ENCODE data around the gene RAB5A. TPM values are rescaled to one million over a fixed set of nuclear protein-coding genes. Genes with fewer than 3 reads are reported as not detected.
"Not testable (repeated sequence)": the region's sequence is repeated elsewhere in the genome, so short reads cannot be mapped to it uniquely, and the experiment has no call there.

Gene RAB5A
- total RNA-seq, 1 donor, result 150 TPM

GRCh38 chr3:19937459-19938294, 9.2 kb upstream of the RAB5A start:
- Histone ChIP-seq H3K27me3 (ENCODE audit: insufficient read depth, low read length) (peaks cover 7% of the 10 kb centered on the region), H3K9me3 (ENCODE audit: low read depth, low read length) (no peaks in the 10 kb centered on the region), H3K4me3 (ENCODE audit: low read length) (no peak overlapping the region), H3K4me1 (ENCODE audit: insufficient read depth, low read length) (no peaks in the 10 kb centered on the region)

DNA sequence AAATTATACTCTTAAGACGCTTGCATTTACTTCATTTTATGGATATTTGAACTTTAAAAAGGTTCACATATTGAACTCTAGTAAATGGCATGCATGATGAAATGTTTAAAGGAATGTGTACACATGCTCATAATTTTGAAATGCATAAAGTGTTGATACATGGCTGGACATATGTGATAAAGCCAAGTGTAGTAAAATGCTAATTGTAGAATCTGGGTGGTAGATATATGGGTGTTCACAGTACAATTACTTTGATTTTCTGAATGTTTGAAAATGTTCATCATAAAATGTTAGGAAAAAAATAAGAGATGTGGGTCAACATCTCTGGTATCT, 8.6 kb upstream of the RAB5A start:
- H3K27me3 ChIP-seq (ENCODE audit: insufficient read depth, low read length), result peaks cover 6% of the 10 kb centered on the region
- H3K9me3 ChIP-seq (ENCODE audit: low read depth, low read length), result no peaks in the 10 kb centered on the region
- H3K4me3 ChIP-seq (ENCODE audit: low read length), result no peak overlapping the region
- no peaks in the 10 kb centered on the region for H3K4me1 ChIP-seq (ENCODE audit: insufficient read depth, low read length)

- H3K4me1 ChIP-seq (ENCODE audit: insufficient read depth, low read length), result no peaks in the 10 kb centered on the region
- no peaks in the 10 kb centered on the region for H3K27me3 ChIP-seq (ENCODE audit: insufficient read depth, low read length)
- no peaks in the 10 kb centered on the region for H3K9me3 ChIP-seq (ENCODE audit: low read depth, low read length)
- no peak overlapping the region for H3K4me3 ChIP-seq (ENCODE audit: low read length)
These were observed 6.3 kb upstream of the RAB5A start for GRCh38 chr3:19940643-19941042.

GRCh38 chr3:19945534-19945933, 1.4 kb upstream of the RAB5A start:
- Histone ChIP-seq H3K9me3 (ENCODE audit: low read depth, low read length) (no peaks in the 10 kb centered on the region), H3K4me3 (ENCODE audit: low read length) (no peak overlapping the region), H3K27me3 (ENCODE audit: insufficient read depth, low read length) (no peaks in the 10 kb centered on the region), H3K4me1 (ENCODE audit: insufficient read depth, low read length) (peaks cover 30% of the 10 kb centered on the region)

DNA sequence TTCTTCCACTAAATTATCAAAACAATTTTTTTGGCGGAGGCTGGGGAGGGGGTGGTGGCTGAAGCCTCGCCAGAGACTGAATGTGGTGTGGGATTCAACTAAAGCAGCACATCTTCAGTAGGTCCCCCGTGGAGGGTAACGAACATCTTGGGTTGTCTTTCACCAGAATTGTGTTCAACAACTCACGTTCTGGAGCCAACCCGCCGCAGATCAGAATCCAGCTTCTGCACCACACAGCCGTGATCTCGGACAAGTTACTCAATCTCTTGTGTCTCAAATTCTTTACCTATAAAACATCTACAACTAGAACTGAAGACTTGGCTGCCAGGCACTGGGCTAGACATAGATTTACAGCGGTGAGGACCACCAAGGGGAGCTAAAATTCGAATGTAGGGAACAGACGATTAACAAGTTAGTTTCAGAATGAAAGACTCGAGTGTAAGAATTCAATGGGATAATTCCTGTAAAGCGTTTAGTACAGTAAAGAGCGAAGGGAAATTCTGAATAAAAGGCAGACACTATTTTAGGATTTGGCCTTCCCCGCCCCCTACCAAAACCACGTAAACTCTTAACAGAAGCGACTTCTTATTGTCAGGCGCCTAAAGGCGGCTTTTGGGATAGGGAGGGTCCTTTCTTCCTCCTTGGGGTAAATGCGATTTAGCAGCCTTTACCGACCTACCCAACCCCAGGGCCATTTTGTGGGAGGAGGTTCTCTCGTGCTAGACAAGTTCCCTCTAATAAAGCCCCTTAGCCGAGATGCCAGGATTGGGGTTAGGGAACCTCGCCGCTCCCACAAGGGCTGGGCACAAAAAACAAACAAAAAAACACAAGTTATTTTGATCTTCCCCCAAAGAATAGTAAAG, 697 bp upstream of the RAB5A start:
- Histone ChIP-seq H3K4me1 (ENCODE audit: insufficient read depth, low read length) (peaks cover 30% of the 10 kb centered on the region), H3K27me3 (ENCODE audit: insufficient read depth, low read length) (no peaks in the 10 kb centered on the region), H3K9me3 (ENCODE audit: low read depth, low read length) (no peaks in the 10 kb centered on the region)

DNA sequence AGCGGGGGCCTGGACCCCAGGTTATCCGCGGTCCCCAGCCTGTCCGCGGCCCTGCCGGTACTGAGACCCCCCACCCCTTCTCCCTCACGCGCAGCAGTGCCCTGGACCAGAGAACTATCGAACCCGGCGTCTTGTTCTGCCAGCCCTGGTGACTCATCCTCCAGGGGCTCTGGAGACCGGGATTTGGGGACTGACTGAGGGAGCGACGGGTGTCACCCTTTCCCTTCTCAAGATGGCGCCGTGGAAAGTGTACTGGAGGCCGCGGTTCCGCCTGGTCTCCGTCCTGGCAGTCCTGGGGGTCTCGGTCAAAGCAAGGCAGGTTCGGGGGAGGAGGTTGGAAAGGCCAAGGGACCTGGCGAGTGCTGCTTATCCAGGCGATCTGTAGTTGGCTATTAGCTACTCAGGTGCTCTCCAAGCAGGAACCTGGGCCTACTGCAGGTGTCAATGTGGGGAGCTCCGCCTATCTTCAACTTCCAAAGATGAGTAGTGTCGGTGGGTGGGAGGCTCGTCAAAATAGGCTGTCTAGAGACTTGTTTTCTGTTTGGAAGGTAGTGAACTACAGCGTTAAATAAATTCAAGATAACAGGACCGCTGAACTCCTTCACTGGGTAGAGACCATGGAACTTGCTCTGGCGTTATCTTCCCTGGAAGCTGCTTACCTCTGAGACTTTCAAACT, 790 bp downstream of the RAB5A start:
- peak overlapping the region; percentile 93 for H3K4me3 ChIP-seq (ENCODE audit: low read length)
- H3K27me3 ChIP-seq (ENCODE audit: insufficient read depth, low read length), result no peaks in the 10 kb centered on the region
- no peaks in the 10 kb centered on the region for H3K9me3 ChIP-seq (ENCODE audit: low read depth, low read length)
- peaks cover 38% of the 10 kb centered on the region for H3K4me1 ChIP-seq (ENCODE audit: insufficient read depth, low read length)

More for the DNA sequence above, 697 bp upstream of the RAB5A start:
- peak overlapping the region; percentile 93 for H3K4me3 ChIP-seq (ENCODE audit: low read length)

DNA sequence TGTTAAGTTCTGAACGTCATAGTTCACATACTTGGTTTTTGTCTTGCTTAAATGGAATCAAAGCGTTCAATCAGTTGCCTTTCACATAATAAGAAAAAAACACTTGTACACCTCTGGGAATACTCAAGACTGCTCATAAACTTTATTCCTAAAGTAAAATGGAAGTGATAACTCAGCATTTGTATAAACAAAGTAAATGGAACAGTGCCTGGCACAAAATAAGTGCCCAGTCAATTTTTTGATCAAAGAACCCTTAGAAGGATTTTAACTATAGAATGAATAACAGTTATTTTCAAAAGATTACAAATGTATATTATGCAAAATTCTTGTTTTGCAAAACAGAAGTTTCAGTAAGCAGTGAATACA, 1.3 kb downstream of the RAB5A start:
- Histone ChIP-seq H3K4me1 (ENCODE audit: insufficient read depth, low read length) (peaks cover 38% of the 10 kb centered on the region), H3K27me3 (ENCODE audit: insufficient read depth, low read length) (no peaks in the 10 kb centered on the region), H3K4me3 (ENCODE audit: low read length) (peak overlapping the region; percentile 93), H3K9me3 (ENCODE audit: low read depth, low read length) (no peaks in the 10 kb centered on the region)

DNA sequence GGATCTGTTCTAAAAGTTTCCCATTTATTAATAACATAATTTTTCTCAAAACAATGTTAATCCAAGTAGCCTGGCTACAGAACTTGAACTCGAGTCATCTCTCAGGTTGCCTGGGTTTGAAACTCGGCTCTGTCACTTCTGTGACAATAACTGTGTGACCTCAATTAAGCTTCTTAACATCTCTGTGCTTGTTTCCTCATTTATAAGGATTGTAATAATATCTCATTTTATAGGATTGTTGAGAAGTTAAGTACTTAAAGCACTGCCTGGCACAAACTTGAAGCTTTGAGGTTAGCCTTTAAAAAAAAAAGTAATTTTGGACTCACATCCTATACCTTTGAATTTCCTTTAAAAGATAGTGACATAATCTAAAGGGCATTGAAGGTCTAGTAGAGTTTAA, 3.4 kb downstream of the RAB5A start:
- H3K4me3 ChIP-seq (ENCODE audit: low read length), result no peak overlapping the region
- H3K9me3 ChIP-seq (ENCODE audit: low read depth, low read length), result no peaks in the 10 kb centered on the region
- no peaks in the 10 kb centered on the region for H3K27me3 ChIP-seq (ENCODE audit: insufficient read depth, low read length)
- peaks cover 38% of the 10 kb centered on the region for H3K4me1 ChIP-seq (ENCODE audit: insufficient read depth, low read length)

DNA sequence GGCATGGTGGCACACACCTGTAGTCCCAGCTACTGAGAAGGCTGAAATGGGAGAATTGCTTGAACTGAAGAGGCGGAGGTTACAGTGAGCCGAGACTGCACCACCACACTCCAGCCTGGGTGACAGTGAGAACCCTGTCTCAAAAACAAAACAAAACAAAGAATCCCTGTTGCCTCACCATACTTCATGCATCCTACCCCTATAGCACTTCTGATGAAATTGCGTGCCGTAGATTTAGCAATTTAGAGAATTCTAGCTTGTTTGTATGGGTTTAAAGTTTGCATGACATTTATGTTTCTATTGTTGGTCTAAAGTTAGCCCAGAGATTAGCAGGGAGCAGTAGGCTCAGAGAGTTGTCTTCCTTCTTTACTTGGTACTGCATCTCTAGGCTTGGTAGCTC, 7.8 kb downstream of the RAB5A start:
- Histone ChIP-seq H3K4me3 (ENCODE audit: low read length) (no peak overlapping the region), H3K4me1 (ENCODE audit: insufficient read depth, low read length) (peaks cover 22% of the 10 kb centered on the region), H3K9me3 (ENCODE audit: low read depth, low read length) (no peaks in the 10 kb centered on the region), H3K27me3 (ENCODE audit: insufficient read depth, low read length) (no peaks in the 10 kb centered on the region)

DNA sequence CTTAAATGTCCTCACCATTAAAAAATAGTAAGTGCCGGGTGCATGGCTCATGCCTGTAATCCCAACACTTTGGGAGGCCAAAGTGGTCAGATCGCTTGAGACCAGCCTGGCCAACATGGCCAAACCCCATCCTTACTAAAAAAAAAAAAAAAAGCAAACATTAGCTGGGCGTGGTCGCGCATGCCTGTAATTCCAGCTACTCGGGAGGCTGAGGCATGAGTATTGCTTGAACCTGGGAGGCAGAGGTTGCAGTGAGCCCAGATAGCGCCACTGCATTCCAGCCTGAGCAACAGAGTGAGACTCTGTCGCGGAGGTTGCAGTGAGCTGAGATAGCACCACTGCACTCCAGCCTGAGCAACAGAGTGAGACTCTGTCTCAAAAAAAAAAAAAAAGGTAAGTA, 10.5 kb downstream of the RAB5A start:
- not testable (repeated sequence) for H3K9me3 ChIP-seq (ENCODE audit: low read depth, low read length); H3K27me3 ChIP-seq (ENCODE audit: insufficient read depth, low read length); H3K4me3 ChIP-seq (ENCODE audit: low read length); H3K4me1 ChIP-seq (ENCODE audit: insufficient read depth, low read length)

DNA sequence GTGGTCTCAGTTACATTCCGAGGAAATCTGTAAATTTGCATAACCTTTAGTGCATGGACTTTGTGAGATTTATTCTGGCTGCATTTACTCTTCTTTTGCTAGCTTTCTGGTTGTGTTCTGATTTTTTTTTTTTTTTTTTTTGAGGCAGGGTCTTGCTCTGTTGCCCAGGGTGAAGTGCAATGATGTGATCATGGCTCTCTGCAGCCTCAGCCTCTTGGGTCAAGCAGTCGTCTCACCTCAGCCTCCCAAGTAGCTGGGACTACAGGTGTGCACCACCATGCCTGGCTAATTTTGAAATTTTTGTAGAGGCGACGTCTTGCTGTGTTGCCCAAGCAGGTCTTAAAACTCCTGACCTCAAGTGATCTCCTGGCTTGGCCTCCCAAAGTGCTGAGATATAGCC, 12.6 kb downstream of the RAB5A start:
- H3K27me3 ChIP-seq (ENCODE audit: insufficient read depth, low read length), result no peaks in the 10 kb centered on the region
- H3K9me3 ChIP-seq (ENCODE audit: low read depth, low read length), result no peaks in the 10 kb centered on the region
- peaks cover 13% of the 10 kb centered on the region for H3K4me1 ChIP-seq (ENCODE audit: insufficient read depth, low read length)
- no peak overlapping the region for H3K4me3 ChIP-seq (ENCODE audit: low read length)

DNA sequence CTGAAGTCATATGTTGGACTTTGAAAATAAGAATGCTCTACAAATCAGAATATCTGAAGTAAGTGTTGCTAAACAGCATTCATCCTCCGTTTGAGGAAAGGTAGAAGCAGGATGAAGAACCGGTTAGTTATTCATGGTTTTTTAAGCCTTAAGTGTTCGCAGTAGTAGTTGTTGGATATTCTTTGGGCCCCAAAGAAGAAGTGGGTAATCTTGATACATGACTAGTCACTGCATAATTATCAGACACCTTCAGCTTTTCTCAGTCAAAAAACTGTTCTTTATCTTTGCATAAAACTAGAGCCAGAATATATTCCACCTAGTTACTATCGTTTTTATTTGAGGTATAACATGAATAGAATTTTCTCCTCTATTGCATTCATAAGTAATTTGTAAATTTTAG, 13.8 kb downstream of the RAB5A start:
- Histone ChIP-seq H3K4me1 (ENCODE audit: insufficient read depth, low read length) (peaks cover 13% of the 10 kb centered on the region), H3K9me3 (ENCODE audit: low read depth, low read length) (no peaks in the 10 kb centered on the region), H3K4me3 (ENCODE audit: low read length) (no peak overlapping the region), H3K27me3 (ENCODE audit: insufficient read depth, low read length) (no peaks in the 10 kb centered on the region)

GRCh38 chr3:19961960-19962359, 15.1 kb downstream of the RAB5A start:
- H3K9me3 ChIP-seq (ENCODE audit: low read depth, low read length), result no peaks in the 10 kb centered on the region
- H3K4me1 ChIP-seq (ENCODE audit: insufficient read depth, low read length), result peaks cover 11% of the 10 kb centered on the region
- H3K4me3 ChIP-seq (ENCODE audit: low read length), result no peak overlapping the region
- H3K27me3 ChIP-seq (ENCODE audit: insufficient read depth, low read length), result no peaks in the 10 kb centered on the region

GRCh38 chr3:19967208-19967607, 20.3 kb downstream of the RAB5A start:
- no peaks in the 10 kb centered on the region for H3K27me3 ChIP-seq (ENCODE audit: insufficient read depth, low read length)
- no peak overlapping the region for H3K4me3 ChIP-seq (ENCODE audit: low read length)
- peaks cover 6% of the 10 kb centered on the region for H3K4me1 ChIP-seq (ENCODE audit: insufficient read depth, low read length)
- H3K9me3 ChIP-seq (ENCODE audit: low read depth, low read length), result no peaks in the 10 kb centered on the region

- Histone ChIP-seq H3K27me3 (ENCODE audit: insufficient read depth, low read length) (no peaks in the 10 kb centered on the region), H3K4me3 (ENCODE audit: low read length) (no peak overlapping the region), H3K4me1 (ENCODE audit: insufficient read depth, low read length) (peaks cover 6% of the 10 kb centered on the region), H3K9me3 (ENCODE audit: low read depth, low read length) (no peaks in the 10 kb centered on the region)
These were observed 20.9 kb downstream of the RAB5A start for GRCh38 chr3:19967812-19968211.

Data from mononuclear cell (primary cell).